Heart right ventricle (tissue), 16 donors: ENCODE data around the gene RAB8B. TPM values are rescaled to one million over a fixed set of nuclear protein-coding genes. Genes with fewer than 3 reads are reported as not detected.

Source experiments
- ATAC-seq, 8 donors: fragments of 200-7000 bp; cut with Tn5 transposase; one replicate each; pipeline ENCODE4 v1.9.1; 2020; ENCODE audit warnings: mild to moderate bottlenecking in 8 of 8, moderate library complexity in 8 of 8, moderate number of reproducible peaks in 1 of 8
- DNase-seq, 2 donors: peaks; one replicate each; pipeline ENCODE4 v3.0.0-alpha.2; 2020
- H3K27ac ChIP-seq, 10 donors: fragments of 200-600 bp; sonication (generic) in 2 of 10; one replicate each; pipeline versions ENCODE4 v1.5.0 to v1.8.0; 2020 to 2022; ENCODE audit warnings: mild to moderate bottlenecking in 3 of 10
- H3K27me3 ChIP-seq, 7 donors: fragments of 200-600 bp; one replicate each; pipeline ENCODE4 v1.8.0; 2021 to 2022; ENCODE audit warnings: mild to moderate bottlenecking in 2 of 7
- H3K36me3 ChIP-seq, 9 donors: fragments of 200-600 bp; sonication (generic) in 1 of 9; one replicate each; pipeline versions ENCODE4 v1.5.0 to v1.8.0; 2020 to 2022; ENCODE audit warnings: mild to moderate bottlenecking in 2 of 9
- H3K4me1 ChIP-seq, 9 donors: fragments of 200-600 bp; sonication (generic) in 1 of 9; one replicate each; pipeline versions ENCODE4 v1.5.0 to v1.8.0; 2020 to 2022; ENCODE audit warnings: mild to moderate bottlenecking in 4 of 9
- H3K4me3 ChIP-seq, 10 donors: fragments of 200-600 bp; sonication (generic) in 2 of 10; one replicate each; pipeline versions ENCODE4 v1.5.0 to v1.8.0; 2020 to 2022; ENCODE audit warnings: mild to moderate bottlenecking in 7 of 10, moderate library complexity in 2 of 10
- H3K9me3 ChIP-seq, 11 donors: fragments of 200-600 bp in 10 of 11; sonication (generic) in 2 of 11; one replicate each; pipeline versions ENCODE4 v1.5.0 to v1.8.0; 2013 to 2022; ENCODE audit warnings: mild to moderate bottlenecking in 2 of 11, control low read depth in 1 of 11, moderate library complexity in 1 of 11
- CTCF ChIP-seq, 9 donors: fragments of 200-600 bp; sonication (generic) in 2 of 9; IDR thresholded peaks; one replicate each; pipeline versions ENCODE4 v1.5.0 to v1.8.0; 2021 to 2022; ENCODE audit warnings: antibody characterized with exemption in 9 of 9, mild to moderate bottlenecking in 5 of 9, moderate library complexity in 1 of 9
- WGBS, 2 donors: extraction: QIAGEN DNeasy Blood & Tissue Kit; methylation state at CpG; one replicate each; pipeline ENCODE4 v1.1.7; 2013; ENCODE audit warnings: inconsistent platforms in 1 of 2; 5-methylcytosine and 5-hydroxymethylcytosine counted together
- intact Hi-C, 10 donors: fragments of 100-400 bp; cut with DNase I; formaldehyde crosslinking; loops; one replicate each; pipeline versions ENCODE4 v1.11.1 to v1.14.2; 2022
- polyA plus RNA-seq, 2 donors: library from polyadenylated mRNA; stranded (reverse); fragments of 200-250 nt; gene quantifications; one replicate each; pipeline ENCODE4 v1.2.3, GENCODE V29; 2013
- total RNA-seq, 10 donors: library from RNA; stranded (reverse); fragmentation: NEBNext Ultra II Directional in 3 of 10; extraction: Animal tissue kit (Norgen Biotek cat#: 25700) in 3 of 10; gene quantifications; one replicate each; pipeline versions ENCODE4 v1.2.1 to v1.2.4, GENCODE V29; 2021 to 2023
- donor health status: Arrhythmogenic right ventricular cardiomyopathy.
- donor health status: ischemic (EF 13 %, LVEDD 7.1; RV severe dilation, severe dysfunction).
- donor health status: healthy with polysubstance abuse.
- donor health status: DM: no; HTN: yes; CAD: no.
- donor health status: DM: no; HTN: no; CAD: no.
- donor health status: ischemic (EF 25% LVEDD 6.9; RV normal size, moderate dysfunction).
- donor health status: ischemic (EF 25% LVEDD 5.7; RV mildly dilated, moderate dysfunction).
- donor health status: healthy.
- donor health status: DM: yes; HTN: yes; CAD: no.
- donor health status: Ischemic cardiomyopathy.
- donor health status: ischemic (EF 35%, LVEDD 5.7; RV mildly dilated, moderate dysfunction).
- donor health status: nonischemic (EF 11% LVEDD 7.7; RV severe dilation, severe dysfunction).
- donor health status: DM: yes; HTN: yes; CAD: no.
- donor health status: PGD.
- donor health status: ischemic (EF 29% LVEDD 5.4; RV normal size, mild dysfunction).
- donor health status: nonischemic (EF 23%, LVEDD 6.1; RV moderate dilation, normal function).

Gene RAB8B
- total and polyA plus RNA-seq, 12 donors = 4.4 to 27.7 (median 6.9) TPM

DNA sequence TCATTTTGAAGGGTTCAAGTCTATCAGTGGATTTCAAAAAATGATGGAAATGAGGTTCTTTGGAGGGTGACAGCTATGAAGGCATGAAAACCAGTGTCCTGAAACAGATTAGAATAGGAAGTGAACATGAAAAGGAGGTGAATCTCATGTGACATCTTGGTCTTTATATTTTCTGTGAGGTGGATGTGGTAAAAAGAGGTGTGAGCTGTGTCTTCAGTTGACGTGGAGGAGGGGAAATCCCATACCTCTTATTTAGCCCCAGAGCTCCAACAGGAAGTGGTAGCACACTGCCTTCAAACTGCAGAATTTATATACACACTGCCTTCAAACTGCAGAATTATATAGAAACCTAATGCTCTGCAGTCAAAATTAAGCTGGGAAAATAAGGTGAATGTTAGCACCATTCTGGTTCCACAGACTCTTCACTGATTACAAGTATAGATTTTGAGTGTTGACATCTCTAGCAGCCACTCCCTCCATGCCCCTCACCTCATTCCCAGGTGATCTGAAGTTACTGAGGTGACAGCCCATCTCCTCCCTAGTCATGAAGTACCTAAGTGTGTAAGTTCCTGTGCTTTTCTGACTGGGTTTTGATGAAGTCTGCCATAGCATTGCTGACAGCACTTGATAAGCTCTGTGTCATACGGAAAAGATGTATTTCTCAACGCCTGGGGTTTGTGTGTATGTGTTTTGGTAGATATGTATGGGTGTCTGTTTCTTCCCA lies 2.7 kb downstream of the RAB8B start:
- peaks cover 11 to 80% (median 46%) of the 10 kb centered on the region in 9 donors for H3K4me1 ChIP-seq
- H3K27me3 ChIP-seq = no peaks in the 10 kb centered on the region
- peak overlapping the region in 1 of 10 donors; percentile 66 for H3K4me3 ChIP-seq
- intact Hi-C loops = loop anchor here in 4 of 10 donors (5.0 to 10.0 kb wide), 4 partner anchors 35 to 85 kb away; partner anchors contain the start of gene APH1B (in 2 of the 4)
- DNase-seq (no peak), ATAC-seq (no peak)
- no peak for TF ChIP-seq CTCF (IDR thresholded peaks at IDR 0.05)
- H3K36me3 ChIP-seq = no peaks in the 10 kb centered on the region
- peak overlapping the region in 2 of 10 donors; percentile 34 to 92 for H3K27ac ChIP-seq
- WGBS, 2 donors = 72 to 79% methylated on average over 3 of the region's 3 CpGs
- no peaks in the 10 kb centered on the region for H3K9me3 ChIP-seq

GRCh38 chr15:63192619-63193206 lies 3.3 kb downstream of the RAB8B start:
- Histone ChIP-seq H3K27ac (peak overlapping the region in 1 of 10 donors; percentile 92), H3K27me3 (no peaks in the 10 kb centered on the region), H3K36me3 (peaks cover 0 to 4% (median 0%) of the 10 kb centered on the region in 9 donors), H3K9me3 (no peaks in the 10 kb centered on the region), H3K4me3 (peak overlapping the region in 1 of 10 donors; percentile 12), H3K4me1 (peaks cover 11 to 87% (median 46%) of the 10 kb centered on the region in 9 donors)
- WGBS, 2 donors = 93 to 96% methylated on average over 5 of the region's 5 CpGs
- DNase-seq = no peak
- TF ChIP-seq CTCF (IDR thresholded peaks at IDR 0.05) = no peak
- ATAC-seq = no peak
- intact Hi-C loops = loop anchor here in 4 of 10 donors (5.0 to 10.0 kb wide), 4 partner anchors 35 to 85 kb away; partner anchors contain the start of gene APH1B (in 2 of the 4)

GRCh38 chr15:63194302-63194701 lies 4.9 kb downstream of the RAB8B start:
- H3K36me3 ChIP-seq = peaks cover 0 to 9% (median 0%) of the 10 kb centered on the region in 9 donors
- WGBS, 2 donors = 79 to 82% methylated on average over 4 of the region's 4 CpGs
- DNase-seq (no peak), ATAC-seq (no peak)
- TF ChIP-seq CTCF (IDR thresholded peaks at IDR 0.05) = no peak
- no peaks in the 10 kb centered on the region for H3K9me3 ChIP-seq
- intact Hi-C loops = loop anchor here in 4 of 10 donors (5.0 to 10.0 kb wide), 4 partner anchors 33 to 83 kb away; partner anchors contain the start of gene APH1B (in 2 of the 4)
- peak overlapping the region in 5 of 10 donors; percentile 17 to 92 (median 50) for H3K27ac ChIP-seq
- H3K4me1 ChIP-seq = peaks cover 11 to 94% (median 48%) of the 10 kb centered on the region in 9 donors
- no peaks in the 10 kb centered on the region for H3K27me3 ChIP-seq
- peak overlapping the region in 1 of 10 donors; percentile 17 for H3K4me3 ChIP-seq

GRCh38 chr15:63194880-63195568 lies 5.6 kb downstream of the RAB8B start:
- no peak for TF ChIP-seq CTCF (IDR thresholded peaks at IDR 0.05)
- DNase-seq (no peak), ATAC-seq (peak in 1 of 8 donors; percentile 46)
- H3K36me3 ChIP-seq = peaks cover 0 to 9% (median 0%) of the 10 kb centered on the region in 9 donors
- peak overlapping the region in 1 of 10 donors; percentile 1 for H3K4me3 ChIP-seq
- peaks cover 11 to 100% (median 49%) of the 10 kb centered on the region in 9 donors for H3K4me1 ChIP-seq
- peak overlapping the region in 5 of 10 donors; percentile 20 to 92 (median 50) for H3K27ac ChIP-seq
- H3K9me3 ChIP-seq = no peaks in the 10 kb centered on the region
- intact Hi-C loops = loop anchor here in 4 of 10 donors (5.0 to 10.0 kb wide), 4 partner anchors 32 to 82 kb away; partner anchors contain the start of gene APH1B (in 2 of the 4)
- WGBS, 2 donors = 61 to 64% methylated on average over 4 of the region's 4 CpGs
- no peaks in the 10 kb centered on the region for H3K27me3 ChIP-seq
